Chondrocyte (in vitro differentiated cells): ENCODE data around the gene RAB32. TPM values are rescaled to one million over a fixed set of nuclear protein-coding genes. Genes with fewer than 3 reads are reported as not detected.

Experiments used
- DNase-seq: peaks from one replicate; pipeline ENCODE4 v3.0.0; 2021; ENCODE audit warnings: mixed read lengths, low spot score
- H3K27ac Mint-ChIP-seq: one replicate; pipeline ENCODE4 v1.8.0; 2021; ENCODE audit warnings: mild to moderate bottlenecking, moderate library complexity, mixed read lengths; ENCODE audit not compliant: unreplicated experiment
- H3K27me3 Mint-ChIP-seq: 2 replicates; pipeline ENCODE4 v1.8.0; 2021; ENCODE audit warnings: low read depth, mixed read lengths
- H3K36me3 Mint-ChIP-seq: 2 replicates; pipeline ENCODE4 v1.8.0; 2021; ENCODE audit warnings: low read depth, mixed read lengths
- H3K4me1 Mint-ChIP-seq: 2 replicates; pipeline ENCODE4 v1.8.0; 2021; ENCODE audit warnings: low read depth, mild to moderate bottlenecking, mixed read lengths
- H3K4me3 Mint-ChIP-seq: one replicate; pipeline ENCODE4 v1.8.0; 2021; ENCODE audit warnings: mild to moderate bottlenecking, moderate library complexity, mixed read lengths; ENCODE audit not compliant: unreplicated experiment
- H3K9me3 Mint-ChIP-seq: 2 replicates; pipeline ENCODE4 v1.8.0; 2021; ENCODE audit warnings: low read depth, mixed read lengths
- total RNA-seq: library from RNA; stranded (reverse); gene quantifications from 3 replicates; pipeline ENCODE4 v1.2.1, GENCODE V29; 2021
- TF ChIP-seq, protein P1 (sequence below): fragments of 200-600 bp; sonication (generic); IDR thresholded peaks from 2 replicates; pipeline ENCODE4 v1.5.0; 2021; ENCODE audit warnings: antibody characterized with exemption, mild to moderate bottlenecking, moderate library complexity

Gene RAB32
- total RNA-seq, 1 donor from 2014 or later: 76.1 TPM

GRCh38 chr6:146598772-146599405, 55.3 kb downstream of the RAB32 start, which contains the start of gene ADGB:
Gene ADGB, plus strand, starts transcription at chr6:146598972. Its CDS starts 69 bp downstream, at chr6:146599041.
- Mint-ChIP-seq H3K36me3 (no peaks in the 10 kb centered on the region), H3K4me1 (peaks cover 10% of the 10 kb centered on the region), H3K27me3 (peaks cover 18% of the 10 kb centered on the region), H3K9me3 (no peaks in the 10 kb centered on the region), H3K27ac (no peak within 1 kb of the TSS), H3K4me3 (peak within 1 kb of the TSS; percentile 78)
- DNase-seq: peak; percentile 69
- TF ChIP-seq, protein P1, sequence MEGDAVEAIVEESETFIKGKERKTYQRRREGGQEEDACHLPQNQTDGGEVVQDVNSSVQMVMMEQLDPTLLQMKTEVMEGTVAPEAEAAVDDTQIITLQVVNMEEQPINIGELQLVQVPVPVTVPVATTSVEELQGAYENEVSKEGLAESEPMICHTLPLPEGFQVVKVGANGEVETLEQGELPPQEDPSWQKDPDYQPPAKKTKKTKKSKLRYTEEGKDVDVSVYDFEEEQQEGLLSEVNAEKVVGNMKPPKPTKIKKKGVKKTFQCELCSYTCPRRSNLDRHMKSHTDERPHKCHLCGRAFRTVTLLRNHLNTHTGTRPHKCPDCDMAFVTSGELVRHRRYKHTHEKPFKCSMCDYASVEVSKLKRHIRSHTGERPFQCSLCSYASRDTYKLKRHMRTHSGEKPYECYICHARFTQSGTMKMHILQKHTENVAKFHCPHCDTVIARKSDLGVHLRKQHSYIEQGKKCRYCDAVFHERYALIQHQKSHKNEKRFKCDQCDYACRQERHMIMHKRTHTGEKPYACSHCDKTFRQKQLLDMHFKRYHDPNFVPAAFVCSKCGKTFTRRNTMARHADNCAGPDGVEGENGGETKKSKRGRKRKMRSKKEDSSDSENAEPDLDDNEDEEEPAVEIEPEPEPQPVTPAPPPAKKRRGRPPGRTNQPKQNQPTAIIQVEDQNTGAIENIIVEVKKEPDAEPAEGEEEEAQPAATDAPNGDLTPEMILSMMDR: no peak

DNA sequence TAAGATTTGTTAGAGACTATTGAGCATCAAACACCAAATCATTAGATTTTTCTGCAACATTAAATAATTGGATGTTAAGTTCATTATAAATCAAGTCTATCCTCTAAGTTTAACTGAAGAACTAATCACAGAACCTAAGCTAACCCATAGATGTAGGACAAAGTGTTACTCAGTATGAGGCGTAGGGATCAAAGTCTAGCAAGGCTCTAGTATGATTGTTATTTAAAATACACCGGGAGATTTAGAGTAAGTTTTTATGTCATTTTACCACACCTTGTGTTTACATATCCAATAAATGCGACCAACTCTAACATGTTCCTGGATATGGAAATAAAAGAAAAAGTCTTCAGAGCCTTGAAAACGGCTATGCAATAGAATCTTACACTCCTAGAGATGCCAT, 57.7 kb downstream of the RAB32 start:
- H3K4me1 Mint-ChIP-seq: peaks cover 10% of the 10 kb centered on the region
- no peaks in the 10 kb centered on the region for H3K36me3 Mint-ChIP-seq
- H3K27me3 Mint-ChIP-seq: peaks cover 13% of the 10 kb centered on the region
- DNase-seq: no peak
- no peaks in the 10 kb centered on the region for H3K9me3 Mint-ChIP-seq
- H3K27ac Mint-ChIP-seq: no peak overlapping the region
- no peak overlapping the region for H3K4me3 Mint-ChIP-seq
- TF ChIP-seq, protein P1: no peak

GRCh38 chr6:146602526-146602925, 58.9 kb downstream of the RAB32 start:
- H3K27ac Mint-ChIP-seq: no peak overlapping the region
- DNase-seq: no peak
- TF ChIP-seq, protein P1: no peak
- H3K36me3 Mint-ChIP-seq: no peaks in the 10 kb centered on the region
- H3K4me1 Mint-ChIP-seq: peaks cover 10% of the 10 kb centered on the region
- no peak overlapping the region for H3K4me3 Mint-ChIP-seq
- H3K27me3 Mint-ChIP-seq: peaks cover 15% of the 10 kb centered on the region
- H3K9me3 Mint-ChIP-seq: peaks cover 8% of the 10 kb centered on the region

Other genes with a start within 250 kb of the RAB32 start
- not detected in 3 replicates for gene ADGB, start 55.1 kb downstream of the RAB32 start, total RNA-seq